ENCODE data around the gene GAPDHS. TPM values are rescaled to one million over a fixed set of nuclear protein-coding genes. Genes with fewer than 3 reads are reported as not detected.

GAPDHS gene
- total RNA-seq, 4 donors from 2014 or later: not detected

DNA sequence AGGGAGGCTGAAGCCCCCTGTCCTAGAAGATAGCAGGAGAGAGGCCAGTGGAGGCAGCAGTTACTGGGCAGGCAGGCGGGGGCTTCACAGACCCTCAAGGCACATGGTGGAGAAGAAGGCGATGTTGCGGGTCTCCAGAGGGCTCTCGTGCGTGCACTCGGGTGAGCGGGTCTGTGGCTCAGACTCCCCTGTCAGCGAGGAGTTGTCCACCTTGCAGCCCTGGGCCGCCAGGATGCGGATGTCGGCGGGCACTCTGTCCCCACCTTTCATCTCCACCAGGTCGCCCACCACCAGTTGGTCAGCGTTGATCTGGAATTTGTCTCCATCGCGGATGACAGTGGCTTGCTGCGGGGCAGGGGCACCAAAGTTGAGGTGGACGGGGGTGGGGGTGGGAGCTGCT, 27.0 kb downstream of the GAPDHS start:
- no peak overlapping the region for H3K27ac ChIP-seq (replicated peaks in 1 of 4)
- no peak for TF ChIP-seq POLR2AphosphoS5 (IDR thresholded peaks at IDR 0.05)
- TF ChIP-seq EP300 (IDR thresholded peaks at IDR 0.05): no peak
- TF ChIP-seq, protein P1, sequence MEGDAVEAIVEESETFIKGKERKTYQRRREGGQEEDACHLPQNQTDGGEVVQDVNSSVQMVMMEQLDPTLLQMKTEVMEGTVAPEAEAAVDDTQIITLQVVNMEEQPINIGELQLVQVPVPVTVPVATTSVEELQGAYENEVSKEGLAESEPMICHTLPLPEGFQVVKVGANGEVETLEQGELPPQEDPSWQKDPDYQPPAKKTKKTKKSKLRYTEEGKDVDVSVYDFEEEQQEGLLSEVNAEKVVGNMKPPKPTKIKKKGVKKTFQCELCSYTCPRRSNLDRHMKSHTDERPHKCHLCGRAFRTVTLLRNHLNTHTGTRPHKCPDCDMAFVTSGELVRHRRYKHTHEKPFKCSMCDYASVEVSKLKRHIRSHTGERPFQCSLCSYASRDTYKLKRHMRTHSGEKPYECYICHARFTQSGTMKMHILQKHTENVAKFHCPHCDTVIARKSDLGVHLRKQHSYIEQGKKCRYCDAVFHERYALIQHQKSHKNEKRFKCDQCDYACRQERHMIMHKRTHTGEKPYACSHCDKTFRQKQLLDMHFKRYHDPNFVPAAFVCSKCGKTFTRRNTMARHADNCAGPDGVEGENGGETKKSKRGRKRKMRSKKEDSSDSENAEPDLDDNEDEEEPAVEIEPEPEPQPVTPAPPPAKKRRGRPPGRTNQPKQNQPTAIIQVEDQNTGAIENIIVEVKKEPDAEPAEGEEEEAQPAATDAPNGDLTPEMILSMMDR (IDR thresholded peaks at IDR 0.05): no peak
- TF ChIP-seq POLR2A (IDR thresholded peaks at IDR 0.05; ENCODE audit: low read depth): no peak
- intact Hi-C loops (cut with DNase I): no loop called here
- no peak overlapping the region for H3K4me3 ChIP-seq
- H3K4me1 ChIP-seq: peaks cover 7 to 15% (median 15%) of the 10 kb centered on the region in 4 donors
- H3K27me3 ChIP-seq: peaks cover 4 to 85% (median 18%) of the 10 kb centered on the region in 4 donors
- DNase-seq (ENCODE audit: extremely low spot score): no peak
- no peaks in the 10 kb centered on the region for H3K36me3 ChIP-seq
- 90% methylated on average over 10 of the region's 18 CpGs for WGBS
- H3K9me3 ChIP-seq: no peaks in the 10 kb centered on the region

DNA sequence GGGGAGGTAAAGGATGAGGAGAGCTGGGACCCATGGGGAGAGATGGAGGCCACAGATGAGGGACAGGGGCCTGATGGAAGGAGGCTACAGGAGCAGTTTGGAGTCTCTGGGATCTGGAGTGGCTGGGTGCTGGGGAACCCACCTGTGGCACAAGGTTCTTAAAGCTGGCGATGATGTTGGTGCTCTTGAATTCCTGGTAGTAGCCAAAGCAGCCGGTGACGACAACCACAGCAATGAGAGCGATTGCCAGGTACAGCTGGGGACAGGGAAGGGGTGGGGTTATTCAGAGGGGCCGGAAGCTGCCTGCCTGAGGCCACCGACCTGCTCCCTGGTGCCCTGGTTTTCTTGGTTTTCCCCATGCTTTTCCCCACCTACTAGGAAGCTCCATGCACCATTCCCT, 27.4 kb downstream of the GAPDHS start:
- intact Hi-C loops (cut with DNase I): no loop called here
- no peak for DNase-seq (ENCODE audit: extremely low spot score)
- H3K4me3 ChIP-seq: no peak overlapping the region
- peaks cover 7 to 15% (median 15%) of the 10 kb centered on the region in 4 donors for H3K4me1 ChIP-seq
- no peak overlapping the region for H3K27ac ChIP-seq (replicated peaks in 1 of 4)
- 70% methylated on average over 5 of the region's 6 CpGs for WGBS
- no peak for TF ChIP-seq EP300 (IDR thresholded peaks at IDR 0.05)
- TF ChIP-seq, protein P1 (IDR thresholded peaks at IDR 0.05): no peak
- no peak for TF ChIP-seq POLR2AphosphoS5 (IDR thresholded peaks at IDR 0.05)
- no peak for TF ChIP-seq POLR2A (IDR thresholded peaks at IDR 0.05; ENCODE audit: low read depth)
- no peaks in the 10 kb centered on the region for H3K36me3 ChIP-seq
- peaks cover 4 to 83% (median 18%) of the 10 kb centered on the region in 4 donors for H3K27me3 ChIP-seq
- H3K9me3 ChIP-seq: no peaks in the 10 kb centered on the region

DNA sequence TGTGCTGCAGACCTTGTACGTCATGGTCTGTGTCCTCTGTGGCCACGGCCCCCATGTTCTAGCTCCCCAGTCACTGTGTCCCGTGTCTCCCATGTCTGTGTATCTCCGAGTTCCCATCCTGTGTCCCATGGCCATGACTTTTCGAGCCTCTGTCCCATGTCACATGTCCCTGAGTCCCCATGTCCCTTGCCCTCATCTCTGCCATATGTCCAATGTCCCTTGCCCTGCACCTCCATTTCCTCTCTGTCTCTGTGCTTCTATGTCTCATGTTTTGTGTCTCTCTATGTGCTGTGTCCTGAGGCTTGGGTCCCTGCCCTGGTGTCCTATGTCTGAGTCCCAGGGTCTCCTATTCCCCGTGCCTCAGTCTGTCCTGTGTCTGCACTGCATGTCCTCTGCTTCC, 28.2 kb downstream of the GAPDHS start:
- H3K27me3 ChIP-seq: peaks cover 4 to 81% (median 18%) of the 10 kb centered on the region in 4 donors
- 89% methylated on average over 6 of the region's 6 CpGs for WGBS
- TF ChIP-seq, protein P1 (IDR thresholded peaks at IDR 0.05): no peak
- TF ChIP-seq POLR2A (IDR thresholded peaks at IDR 0.05; ENCODE audit: low read depth) (no peak), POLR2AphosphoS5 (IDR thresholded peaks at IDR 0.05) (no peak), EP300 (IDR thresholded peaks at IDR 0.05) (no peak)
- H3K4me1 ChIP-seq: peaks cover 7 to 15% (median 15%) of the 10 kb centered on the region in 4 donors
- intact Hi-C loops (cut with DNase I): no loop called here
- H3K9me3 ChIP-seq: no peaks in the 10 kb centered on the region
- H3K36me3 ChIP-seq: no peaks in the 10 kb centered on the region
- no peak overlapping the region for H3K27ac ChIP-seq (replicated peaks in 1 of 4)
- DNase-seq (ENCODE audit: extremely low spot score): no peak
- H3K4me3 ChIP-seq: no peak overlapping the region

DNA sequence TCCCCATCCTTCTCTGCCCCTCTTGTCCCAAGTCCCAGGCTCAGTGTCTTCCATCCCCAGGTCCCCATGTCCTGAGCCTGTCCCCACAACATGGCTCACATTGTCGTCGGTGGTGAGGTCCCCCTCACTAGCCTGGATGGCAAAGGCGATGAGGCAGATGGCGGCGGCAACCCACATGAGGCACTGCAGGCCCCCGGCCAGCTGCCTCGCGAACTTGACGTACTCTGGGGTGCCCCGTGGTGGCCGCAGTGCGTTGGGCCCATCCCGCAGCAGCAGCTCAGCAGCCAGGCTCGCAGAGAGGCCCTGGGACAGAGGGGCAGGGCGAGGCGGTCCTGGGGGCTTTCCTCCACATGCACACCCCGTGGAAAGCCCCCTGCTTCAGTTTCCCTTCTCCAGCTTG, 29.1 kb downstream of the GAPDHS start:
- no peak overlapping the region for H3K4me3 ChIP-seq
- no peak for TF ChIP-seq EP300 (IDR thresholded peaks at IDR 0.05)
- TF ChIP-seq POLR2AphosphoS5 (IDR thresholded peaks at IDR 0.05): no peak
- TF ChIP-seq, protein P1 (IDR thresholded peaks at IDR 0.05): no peak
- TF ChIP-seq POLR2A (IDR thresholded peaks at IDR 0.05; ENCODE audit: low read depth): no peak
- peaks cover 4 to 76% (median 16%) of the 10 kb centered on the region in 4 donors for H3K27me3 ChIP-seq
- intact Hi-C loops (cut with DNase I): no loop called here
- 71% methylated on average over 17 of the region's 17 CpGs for WGBS
- DNase-seq (ENCODE audit: extremely low spot score): no peak
- no peaks in the 10 kb centered on the region for H3K36me3 ChIP-seq
- peaks cover 7 to 15% (median 14%) of the 10 kb centered on the region in 4 donors for H3K4me1 ChIP-seq
- no peak overlapping the region for H3K27ac ChIP-seq (replicated peaks in 1 of 4)
- H3K9me3 ChIP-seq: no peaks in the 10 kb centered on the region

DNA sequence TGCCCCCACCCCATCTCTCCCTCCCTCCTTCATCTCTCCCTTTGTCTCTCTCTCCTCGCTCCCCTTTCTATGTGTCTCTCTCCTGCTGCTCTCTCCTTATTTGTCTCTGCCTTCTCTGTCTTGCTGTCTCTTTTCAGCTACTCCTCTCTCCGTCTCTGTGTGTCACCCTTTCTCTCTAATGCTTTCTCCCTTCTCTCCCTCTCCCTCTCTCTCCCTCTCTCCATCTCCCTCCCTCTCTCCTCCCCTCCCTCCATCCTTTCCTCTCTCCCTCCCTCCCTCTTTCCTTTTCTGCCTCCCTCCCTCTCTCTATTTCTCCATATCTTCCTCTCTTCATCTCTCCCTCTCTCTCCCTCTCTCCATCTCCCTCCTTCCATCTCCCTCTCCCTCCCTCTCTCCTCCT, 29.5 kb downstream of the GAPDHS start:
- Histone ChIP-seq H3K36me3 (no peaks in the 10 kb centered on the region), H3K9me3 (no peaks in the 10 kb centered on the region), H3K4me1 (peaks cover 7 to 11% (median 10%) of the 10 kb centered on the region in 4 donors), H3K4me3 (no peak overlapping the region), H3K27me3 (peaks cover 4 to 72% (median 14%) of the 10 kb centered on the region in 4 donors), H3K27ac (replicated peaks in 1 of 4) (no peak overlapping the region)
- intact Hi-C loops (cut with DNase I): no loop called here
- 65% methylated on average over 2 of the region's 2 CpGs for WGBS
- no peak for TF ChIP-seq EP300 (IDR thresholded peaks at IDR 0.05)
- TF ChIP-seq, protein P1 (IDR thresholded peaks at IDR 0.05): no peak
- no peak for TF ChIP-seq POLR2AphosphoS5 (IDR thresholded peaks at IDR 0.05)
- no peak for TF ChIP-seq POLR2A (IDR thresholded peaks at IDR 0.05; ENCODE audit: low read depth)
- DNase-seq (ENCODE audit: extremely low spot score): no peak

All from esophagus muscularis mucosa (tissue), 4 donors.